ENCODE measurements around the gene OR1K1. TPM values are rescaled to one million over a fixed set of nuclear protein-coding genes. Genes with fewer than 3 reads are reported as not detected.

The OR1K1 gene
- total RNA-seq, 1 donor from 2014 or later = not detected

GRCh38 chr9:122848256-122848943, 48.5 kb downstream of the OR1K1 start:
- Histone ChIP-seq H3K9me3 (no peaks in the 10 kb centered on the region), H3K4me3 (no peak overlapping the region), H3K27me3 (no peaks in the 10 kb centered on the region), H3K4me1 (no peaks in the 10 kb centered on the region), H3K36me3 (peaks cover 64% of the 10 kb centered on the region), H3K27ac (no peak overlapping the region)
- DNase-seq = no peak
- intact Hi-C loops (cut with DNase I) = no loop called here
- no peak for ATAC-seq
- no peak for TF ChIP-seq CTCF (IDR thresholded peaks at IDR 0.05)

Other genes with a start within 250 kb of the OR1K1 start
- gene OR1N2, start 247.0 kb upstream of the OR1K1 start, total RNA-seq = not detected
- not detected for gene OR1L8, start 216.7 kb upstream of the OR1K1 start, total RNA-seq
- gene OR1Q1, start 185.4 kb upstream of the OR1K1 start, total RNA-seq = not detected
- gene OR1B1, start 142.5 kb upstream of the OR1K1 start, total RNA-seq = not detected
- not detected for gene OR1L1, start 138.4 kb upstream of the OR1K1 start, total RNA-seq
- not detected for gene OR1L3, start 125.0 kb upstream of the OR1K1 start, total RNA-seq
- gene OR1L4, start 76.1 kb upstream of the OR1K1 start, total RNA-seq = not detected
- not detected for gene OR1L6, start 57.8 kb upstream of the OR1K1 start, total RNA-seq
- gene OR5C1, start 11.2 kb upstream of the OR1K1 start, total RNA-seq = not detected
- 24.2 TPM for gene PDCL, start 28.5 kb downstream of the OR1K1 start, total RNA-seq
- 44.3 TPM for gene RC3H2, start 105.2 kb downstream of the OR1K1 start, total RNA-seq
- 8.0 TPM for gene ZBTB6, start 113.2 kb downstream of the OR1K1 start, total RNA-seq
- gene ZBTB26, start 131.4 kb downstream of the OR1K1 start, total RNA-seq = 8.2 TPM
- 58.6 TPM for gene RABGAP1, start 140.9 kb downstream of the OR1K1 start, total RNA-seq
- 3.3 TPM for gene GPR21, start 233.5 kb downstream of the OR1K1 start, total RNA-seq